Glomerular visceral epithelial cell (primary cell): ENCODE data around the gene SLC2A4RG.

Experiments used
- DNase-seq: peaks from one replicate; pipeline ENCODE4 v3.0.0-alpha.2; 2016; ENCODE audit errors: extremely low spot score

The SLC2A4RG gene

GRCh38 chr20:63740627-63741353, 1.2 kb downstream of the SLC2A4RG start:
- DNase-seq: peak; percentile 96

- no peak for DNase-seq
These were observed 1.7 kb downstream of the SLC2A4RG start for GRCh38 chr20:63741354-63741675.

GRCh38 chr20:63741676-63742380, 2.3 kb downstream of the SLC2A4RG start:
- no peak for DNase-seq

GRCh38 chr20:63742381-63743024, 2.9 kb downstream of the SLC2A4RG start:
- DNase-seq: no peak

GRCh38 chr20:63743210-63743970, 3.8 kb downstream of the SLC2A4RG start:
- no peak for DNase-seq

- DNase-seq: no peak
These were observed 4.6 kb downstream of the SLC2A4RG start for GRCh38 chr20:63744158-63744557.

GRCh38 chr20:63744574-63745423, 5.2 kb downstream of the SLC2A4RG start:
- DNase-seq: no peak

- DNase-seq: no peak
These were observed 5.8 kb downstream of the SLC2A4RG start for GRCh38 chr20:63745424-63745805.

GRCh38 chr20:63745961-63746731, 6.6 kb downstream of the SLC2A4RG start:
- no peak for DNase-seq

GRCh38 chr20:63746751-63747315, 7.3 kb downstream of the SLC2A4RG start:
- no peak for DNase-seq

- DNase-seq: no peak
These were observed 8.1 kb downstream of the SLC2A4RG start for GRCh38 chr20:63747622-63748069.

- DNase-seq: no peak
These were observed 8.7 kb downstream of the SLC2A4RG start for GRCh38 chr20:63748070-63748933.

GRCh38 chr20:63748934-63749270, 9.3 kb downstream of the SLC2A4RG start:
- no peak for DNase-seq

- DNase-seq: no peak
These were observed 10.3 kb downstream of the SLC2A4RG start for GRCh38 chr20:63749597-63750508.

- DNase-seq: no peak
These were observed 11.4 kb downstream of the SLC2A4RG start for GRCh38 chr20:63750807-63751470.

- no peak for DNase-seq
These were observed 12.1 kb downstream of the SLC2A4RG start for GRCh38 chr20:63751471-63752271.
